Tibial artery (tissue), 4 donors: ENCODE measurements around the gene ARL5C.
"Not testable (repeated sequence)": the region's sequence is repeated elsewhere in the genome, so short reads cannot be mapped to it uniquely, and the experiment has no call there.

ENCODE experiments used
- DNase-seq, 2 donors: peaks; one replicate each; pipeline ENCODE4 v3.0.0-alpha.2; 2019
- H3K27ac ChIP-seq, 2 donors: fragments of 200-600 bp; sonication (generic) in 1 of 2; 1 replicate in 1 of 2; 2 replicates in 1 of 2; pipeline ENCODE4 v1.5.1; 2018 to 2019; ENCODE audit warnings: mild to moderate bottlenecking in 1 of 2
- H3K27me3 ChIP-seq, 2 donors: fragments of 200-600 bp; sonication (generic) in 1 of 2; one replicate each; pipeline versions ENCODE4 v1.5.1 to v1.6.0; 2016 to 2019
- H3K36me3 ChIP-seq, 3 donors: fragments of 200-600 bp; sonication (generic) in 2 of 3; one replicate each; pipeline ENCODE4 v1.5.1; 2016 to 2019; ENCODE audit warnings: mild to moderate bottlenecking in 2 of 3
- H3K4me1 ChIP-seq, 4 donors: fragments of 200-600 bp; sonication (generic) in 2 of 4; 1 replicate in 3 of 4; 2 replicates in 1 of 4; pipeline ENCODE4 v1.5.1; 2016 to 2019
- H3K4me3 ChIP-seq, 2 donors: fragments of 200-600 bp; sonication (generic) in 1 of 2; 1 replicate in 1 of 2; 2 replicates in 1 of 2; pipeline ENCODE4 v1.5.1; 2018 to 2019; ENCODE audit warnings: mild to moderate bottlenecking in 2 of 2
- H3K9me3 ChIP-seq, 3 donors: fragments of 200-600 bp; sonication (generic) in 1 of 3; one replicate each; pipeline ENCODE4 v1.5.1; 2016 to 2019
- intact Hi-C: fragments of 100-400 bp; cut with DNase I; formaldehyde crosslinking; loops from one replicate; pipeline ENCODE4 v1.15.0; 2023; ENCODE audit warnings: low total_unique reads
- TF ChIP-seq, protein P1 (sequence below), 2 experiments: fragments of 200-600 bp in 1 of 2; fragments of 450-650 bp in 1 of 2; IDR thresholded peaks; one replicate each; pipeline ENCODE4 v1.5.1; 2017 to 2019; ENCODE audit warnings: antibody characterized with exemption in 2 of 2, mild to moderate bottlenecking in 1 of 2, moderate library complexity in 1 of 2

ARL5C gene

DNA sequence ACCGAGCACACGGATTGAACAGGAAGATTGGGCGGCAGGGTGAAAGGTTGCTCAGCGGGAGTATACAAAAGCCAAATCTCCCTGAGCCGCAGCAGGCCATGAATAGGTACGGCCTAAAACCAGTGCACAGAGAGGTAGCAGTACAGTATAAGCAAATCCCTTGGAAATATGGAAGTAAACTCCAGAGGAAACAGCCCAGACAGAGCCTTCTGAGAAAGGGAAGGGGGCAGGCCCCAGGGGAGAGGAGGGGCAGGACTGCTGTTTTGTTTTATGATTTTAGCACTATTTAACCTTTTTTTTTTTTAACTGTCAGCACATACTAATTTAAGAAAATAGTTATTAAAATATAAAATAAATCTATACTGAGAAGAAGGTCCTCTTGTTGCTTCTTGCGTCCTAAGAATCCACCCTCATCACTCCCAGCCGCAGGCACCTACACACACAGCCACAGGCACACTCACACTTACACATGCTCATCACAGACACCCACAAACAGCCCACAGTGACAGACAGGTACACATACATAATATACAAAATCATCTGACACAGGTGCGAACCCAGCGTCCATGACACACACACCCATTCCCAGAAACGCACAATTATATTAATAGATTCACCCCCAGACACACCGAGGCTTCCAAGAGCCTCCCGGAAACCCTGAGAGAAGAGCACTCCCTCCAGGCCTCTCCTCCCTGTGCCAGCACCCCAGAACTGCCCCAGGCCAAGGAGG lies 27.4 kb downstream of the ARL5C start:
- Histone ChIP-seq H3K36me3 (no peaks in the 10 kb centered on the region), H3K27me3 (peaks cover 0 to 3% of the 10 kb centered on the region in 2 donors), H3K27ac (no peak overlapping the region), H3K9me3 (no peaks in the 10 kb centered on the region), H3K4me3 (no peak overlapping the region), H3K4me1 (peaks cover 0 to 1% (median 0%) of the 10 kb centered on the region in 4 donors)
- intact Hi-C loops: no loop called here
- DNase-seq: no peak
- TF ChIP-seq, protein P1, sequence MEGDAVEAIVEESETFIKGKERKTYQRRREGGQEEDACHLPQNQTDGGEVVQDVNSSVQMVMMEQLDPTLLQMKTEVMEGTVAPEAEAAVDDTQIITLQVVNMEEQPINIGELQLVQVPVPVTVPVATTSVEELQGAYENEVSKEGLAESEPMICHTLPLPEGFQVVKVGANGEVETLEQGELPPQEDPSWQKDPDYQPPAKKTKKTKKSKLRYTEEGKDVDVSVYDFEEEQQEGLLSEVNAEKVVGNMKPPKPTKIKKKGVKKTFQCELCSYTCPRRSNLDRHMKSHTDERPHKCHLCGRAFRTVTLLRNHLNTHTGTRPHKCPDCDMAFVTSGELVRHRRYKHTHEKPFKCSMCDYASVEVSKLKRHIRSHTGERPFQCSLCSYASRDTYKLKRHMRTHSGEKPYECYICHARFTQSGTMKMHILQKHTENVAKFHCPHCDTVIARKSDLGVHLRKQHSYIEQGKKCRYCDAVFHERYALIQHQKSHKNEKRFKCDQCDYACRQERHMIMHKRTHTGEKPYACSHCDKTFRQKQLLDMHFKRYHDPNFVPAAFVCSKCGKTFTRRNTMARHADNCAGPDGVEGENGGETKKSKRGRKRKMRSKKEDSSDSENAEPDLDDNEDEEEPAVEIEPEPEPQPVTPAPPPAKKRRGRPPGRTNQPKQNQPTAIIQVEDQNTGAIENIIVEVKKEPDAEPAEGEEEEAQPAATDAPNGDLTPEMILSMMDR (IDR thresholded peaks at IDR 0.05): no peak

DNA sequence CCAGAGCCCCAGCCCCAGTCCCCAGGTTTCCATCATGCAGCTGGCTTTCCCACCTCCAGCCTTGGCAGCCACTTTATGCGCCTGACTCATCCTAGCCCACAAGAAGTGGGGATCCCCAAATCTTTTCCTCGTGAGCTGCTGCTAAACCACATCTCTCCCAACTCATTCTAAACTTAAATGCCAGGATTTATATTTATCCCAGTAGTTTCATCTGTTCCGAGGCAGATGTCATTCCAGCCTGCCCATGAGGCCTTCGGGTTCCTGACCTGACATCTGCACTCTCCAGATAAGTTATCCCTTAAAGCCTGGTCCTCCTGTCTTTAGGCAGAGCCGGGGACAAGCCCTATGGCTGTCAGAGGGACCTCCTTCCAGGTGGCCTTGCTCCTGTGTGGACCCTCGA lies 31.1 kb downstream of the ARL5C start:
- Histone ChIP-seq H3K9me3 (no peaks in the 10 kb centered on the region), H3K36me3 (no peaks in the 10 kb centered on the region), H3K4me1 (no peaks in the 10 kb centered on the region), H3K27ac (no peak overlapping the region), H3K4me3 (no peak overlapping the region), H3K27me3 (peaks cover 0 to 2% of the 10 kb centered on the region in 2 donors)
- DNase-seq: no peak
- TF ChIP-seq, protein P1 (IDR thresholded peaks at IDR 0.05): no peak
- intact Hi-C loops: no loop called here

DNA sequence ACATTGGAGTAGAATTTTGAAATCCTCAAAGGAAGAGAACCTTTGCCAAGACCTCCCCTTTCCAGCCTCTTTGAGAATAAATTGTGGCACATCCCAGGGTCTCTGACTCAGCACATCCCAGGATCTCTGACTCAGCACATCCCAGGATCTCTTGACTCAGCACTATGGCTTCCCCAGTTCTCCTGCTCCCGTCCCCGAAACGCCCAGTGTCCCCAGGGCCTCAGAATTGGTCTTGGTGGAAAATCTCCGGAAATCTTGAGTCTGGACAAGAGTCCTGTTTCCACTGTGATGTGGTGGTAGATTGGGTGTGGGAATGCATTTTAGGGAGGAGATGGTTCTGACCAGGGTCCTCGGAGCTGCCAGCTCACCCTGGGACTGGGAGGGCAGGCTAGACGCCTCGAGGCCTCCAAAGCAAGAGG lies 33.8 kb downstream of the ARL5C start:
- Histone ChIP-seq H3K9me3 (no peaks in the 10 kb centered on the region), H3K27me3 (peaks cover 0 to 2% of the 10 kb centered on the region in 2 donors), H3K4me1 (no peaks in the 10 kb centered on the region), H3K36me3 (no peaks in the 10 kb centered on the region), H3K27ac (no peak overlapping the region), H3K4me3 (no peak overlapping the region)
- TF ChIP-seq, protein P1 (IDR thresholded peaks at IDR 0.05): no peak
- no peak for DNase-seq
- intact Hi-C loops: no loop called here

DNA sequence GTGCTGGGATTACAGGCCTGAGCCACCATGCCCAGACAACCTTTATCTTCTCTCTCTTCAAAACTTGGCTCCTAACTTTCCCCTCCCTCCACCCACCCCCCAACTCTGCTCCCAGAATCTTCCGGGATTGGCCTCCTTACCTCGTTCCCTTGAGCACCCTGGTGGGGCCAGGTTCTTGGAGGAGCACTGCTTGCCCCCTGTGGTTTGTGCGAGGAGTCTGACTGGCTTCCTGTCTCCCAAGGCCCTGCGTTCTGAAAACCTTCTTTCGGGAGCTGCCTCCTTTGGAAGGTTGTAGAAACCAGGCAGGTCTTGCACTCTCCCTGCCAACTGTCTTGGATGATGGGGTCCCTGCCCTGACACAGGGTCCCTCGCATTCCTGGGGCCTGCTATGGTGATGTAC lies 34.3 kb downstream of the ARL5C start:
- no peak overlapping the region for H3K27ac ChIP-seq
- peaks cover 0 to 2% of the 10 kb centered on the region in 2 donors for H3K27me3 ChIP-seq
- H3K9me3 ChIP-seq: no peaks in the 10 kb centered on the region
- H3K36me3 ChIP-seq: no peaks in the 10 kb centered on the region
- intact Hi-C loops: no loop called here
- no peak for DNase-seq
- H3K4me3 ChIP-seq: no peak overlapping the region
- no peaks in the 10 kb centered on the region for H3K4me1 ChIP-seq
- TF ChIP-seq, protein P1 (IDR thresholded peaks at IDR 0.05): no peak

DNA sequence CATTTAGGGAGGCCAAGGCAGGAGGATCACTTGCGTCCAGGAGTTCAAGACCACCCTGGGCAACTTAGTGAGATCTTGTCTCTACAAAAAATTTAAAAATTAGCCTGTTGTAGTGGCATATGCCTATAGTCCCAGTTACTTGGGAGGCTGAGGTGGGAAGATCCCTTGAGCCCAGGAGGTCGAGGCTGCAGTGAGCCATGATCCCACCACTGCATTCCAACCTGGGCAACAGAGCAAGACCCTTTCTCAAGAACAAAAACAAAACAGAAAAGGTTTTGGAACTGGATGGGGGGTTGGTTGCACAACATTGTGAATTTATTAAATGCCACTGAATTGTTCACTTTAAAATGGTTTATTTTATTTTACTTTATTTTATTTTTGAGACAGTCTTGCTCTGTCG lies 35.8 kb downstream of the ARL5C start:
- Histone ChIP-seq H3K36me3 (no peaks in the 10 kb centered on the region), H3K27me3 (peaks cover 0 to 2% of the 10 kb centered on the region in 2 donors), H3K4me1 (no peaks in the 10 kb centered on the region), H3K4me3 (no peak overlapping the region), H3K9me3 (no peaks in the 10 kb centered on the region), H3K27ac (no peak overlapping the region)
- intact Hi-C loops: no loop called here
- TF ChIP-seq, protein P1 (IDR thresholded peaks at IDR 0.05): no peak
- no peak for DNase-seq

DNA sequence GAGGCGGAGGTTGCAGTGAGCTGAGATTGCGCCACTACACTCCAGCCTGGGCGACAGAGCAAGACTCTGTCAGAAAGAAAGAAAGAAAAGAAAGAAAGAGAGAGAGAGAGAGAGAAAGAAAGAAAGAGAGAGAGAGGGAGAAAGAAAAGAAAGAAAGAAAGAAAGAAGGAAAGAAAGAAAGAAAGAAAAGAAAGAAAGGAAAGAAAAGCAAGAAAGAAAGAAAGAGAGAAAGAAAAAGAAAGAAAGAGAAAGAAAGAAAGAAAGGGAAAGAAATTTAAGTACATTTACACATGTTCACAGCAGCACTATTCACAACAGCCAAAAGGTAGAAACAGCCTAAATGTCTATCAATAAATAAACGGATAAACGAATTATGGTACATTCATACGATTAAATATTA lies 36.4 kb downstream of the ARL5C start:
- H3K27me3 ChIP-seq, H3K4me3 ChIP-seq, H3K9me3 ChIP-seq, H3K4me1 ChIP-seq, H3K27ac ChIP-seq, intact Hi-C loops, H3K36me3 ChIP-seq, DNase-seq: not testable (repeated sequence)
